ENCODE data around the gene LGALS9. TPM values are rescaled to one million over a fixed set of nuclear protein-coding genes. Genes with fewer than 3 reads are reported as not detected.
A peak's percentile ranks its signal among the peaks of the same experiment; 100 is the strongest.

LGALS9 gene
- total and polyA plus RNA-seq, 9 of the 15 experiments (the other 6 are each of a cell fraction or from before 2014, with no cell fraction given) = 0.45 to 6.9 (median 2.8) TPM

DNA sequence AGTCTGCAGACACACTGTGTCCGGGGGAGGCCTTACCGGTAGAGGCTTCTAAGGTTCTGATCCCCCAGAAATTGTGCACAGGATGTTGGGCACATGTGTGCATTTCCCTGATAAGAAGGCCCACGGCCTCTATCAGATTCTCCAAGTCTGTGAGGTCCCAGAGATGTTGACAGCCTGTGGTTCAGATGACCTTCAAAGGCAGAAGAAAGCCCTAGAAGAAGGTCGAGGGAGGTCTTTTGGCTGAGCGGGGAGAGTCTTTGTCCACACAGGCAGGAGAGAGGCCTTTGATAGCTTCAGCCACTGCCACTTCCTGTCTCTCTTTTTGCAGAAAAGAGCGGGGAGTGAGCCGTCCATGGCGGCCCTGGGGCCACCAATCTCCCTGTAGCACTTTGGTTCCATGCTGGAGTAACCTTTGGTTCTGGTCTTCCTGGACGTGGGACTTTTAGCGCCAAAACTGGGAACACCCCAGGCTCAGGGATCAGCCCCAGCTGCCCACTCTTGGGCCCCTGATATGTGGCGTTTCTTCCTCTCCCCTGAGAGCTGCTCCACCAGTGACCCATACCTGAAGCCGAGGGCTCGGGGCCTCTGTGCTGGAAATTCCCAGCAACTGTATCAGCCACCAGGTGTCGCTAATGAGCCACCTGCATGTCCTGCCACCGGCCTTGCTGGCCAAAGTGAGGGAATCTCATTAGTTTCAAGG lies 28.1 kb upstream of the LGALS9 start (continued):
- TF ChIP-seq RAD21 (CRISPR knock-in tag; conservative IDR thresholded peaks at IDR 0.05 in 1 of 2, IDR thresholded peaks at IDR 0.05 in 1 of 2) (peak; percentile 78 to 80), SREBF1 (IDR thresholded peaks at IDR 0.05; ENCODE audit: borderline replicate concordance, low read depth, low read length) (no peak), ZNF75A (CRISPR knock-in tag; IDR thresholded peaks at IDR 0.05) (0 out of 2 replicates have a peak, but pooled peaks have one; percentile 62), OTX1 (CRISPR knock-in tag; IDR thresholded peaks at IDR 0.05) (0 out of 2 replicates have a peak, but pooled peaks have one; percentile 19), PHTF2 (CRISPR knock-in tag; IDR thresholded peaks at IDR 0.05) (no peak), ZNF507 (tag; conservative IDR thresholded peaks at IDR 0.05) (no peak), KHSRP (IDR thresholded peaks at IDR 0.05) (0 out of 2 replicates have a peak, but pooled peaks have one; percentile 28), TEAD2 (tag; IDR thresholded peaks at IDR 0.05) (no peak), U2AF1 (optimal IDR thresholded peaks at IDR 0.05; ENCODE audit: low read depth, low read length) (no peak), BRD9 (IDR thresholded peaks at IDR 0.05; ENCODE audit: low read depth, partially characterized antibody) (peak; percentile 51), ARID1B (IDR thresholded peaks at IDR 0.05) (peak; percentile 99), RHOXF2B (CRISPR knock-in tag; conservative IDR thresholded peaks at IDR 0.05) (0 out of 2 replicates have a peak, but pooled peaks have one; percentile 6), ZNF780A (CRISPR knock-in tag; IDR thresholded peaks at IDR 0.05) (no peak), CC2D1A (IDR thresholded peaks at IDR 0.05) (peak; percentile 67; the same call in 1 of the 2 replicates), ZNF717 (CRISPR knock-in tag; IDR thresholded peaks at IDR 0.05) (no peak), BDP1 (IDR thresholded peaks at IDR 0.05; ENCODE audit: insufficient read depth, insufficient read length) (no peak), ZNF175 (CRISPR knock-in tag; IDR thresholded peaks at IDR 0.05; ENCODE audit: low read depth) (peak; percentile 90), PURB (CRISPR knock-in tag; IDR thresholded peaks at IDR 0.05; ENCODE audit: low read depth) (no peak), DMBX1 (CRISPR knock-in tag; IDR thresholded peaks at IDR 0.05; ENCODE audit: borderline replicate concordance) (peak; percentile 80), NFE2L1 (tag; IDR thresholded peaks at IDR 0.05; ENCODE audit: borderline replicate concordance, low read depth) (no peak), TBL1XR1 (IDR thresholded peaks at IDR 0.05; ENCODE audit: low read length in 2 of 2) (peak in 1 of 2 experiments; percentile 85; a peak in 2 of 4 replicates)
- TF ChIP-seq, protein P1, sequence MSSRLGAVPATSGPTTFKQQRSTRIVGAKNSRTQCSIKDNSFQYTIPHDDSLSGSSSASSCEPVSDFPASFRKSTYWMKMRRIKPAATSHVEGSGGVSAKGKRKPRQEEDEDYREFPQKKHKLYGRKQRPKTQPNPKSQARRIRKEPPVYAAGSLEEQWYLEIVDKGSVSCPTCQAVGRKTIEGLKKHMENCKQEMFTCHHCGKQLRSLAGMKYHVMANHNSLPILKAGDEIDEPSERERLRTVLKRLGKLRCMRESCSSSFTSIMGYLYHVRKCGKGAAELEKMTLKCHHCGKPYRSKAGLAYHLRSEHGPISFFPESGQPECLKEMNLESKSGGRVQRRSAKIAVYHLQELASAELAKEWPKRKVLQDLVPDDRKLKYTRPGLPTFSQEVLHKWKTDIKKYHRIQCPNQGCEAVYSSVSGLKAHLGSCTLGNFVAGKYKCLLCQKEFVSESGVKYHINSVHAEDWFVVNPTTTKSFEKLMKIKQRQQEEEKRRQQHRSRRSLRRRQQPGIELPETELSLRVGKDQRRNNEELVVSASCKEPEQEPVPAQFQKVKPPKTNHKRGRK (tag; IDR thresholded peaks at IDR 0.05) = no peak
- TF ChIP-seq, protein P2, sequence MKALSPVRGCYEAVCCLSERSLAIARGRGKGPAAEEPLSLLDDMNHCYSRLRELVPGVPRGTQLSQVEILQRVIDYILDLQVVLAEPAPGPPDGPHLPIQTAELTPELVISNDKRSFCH (CRISPR knock-in tag; IDR thresholded peaks at IDR 0.05) = no peak
- TF ChIP-seq, protein P2 (tag; IDR thresholded peaks at IDR 0.05) = peak; percentile 97
- TF ChIP-seq, protein P3, sequence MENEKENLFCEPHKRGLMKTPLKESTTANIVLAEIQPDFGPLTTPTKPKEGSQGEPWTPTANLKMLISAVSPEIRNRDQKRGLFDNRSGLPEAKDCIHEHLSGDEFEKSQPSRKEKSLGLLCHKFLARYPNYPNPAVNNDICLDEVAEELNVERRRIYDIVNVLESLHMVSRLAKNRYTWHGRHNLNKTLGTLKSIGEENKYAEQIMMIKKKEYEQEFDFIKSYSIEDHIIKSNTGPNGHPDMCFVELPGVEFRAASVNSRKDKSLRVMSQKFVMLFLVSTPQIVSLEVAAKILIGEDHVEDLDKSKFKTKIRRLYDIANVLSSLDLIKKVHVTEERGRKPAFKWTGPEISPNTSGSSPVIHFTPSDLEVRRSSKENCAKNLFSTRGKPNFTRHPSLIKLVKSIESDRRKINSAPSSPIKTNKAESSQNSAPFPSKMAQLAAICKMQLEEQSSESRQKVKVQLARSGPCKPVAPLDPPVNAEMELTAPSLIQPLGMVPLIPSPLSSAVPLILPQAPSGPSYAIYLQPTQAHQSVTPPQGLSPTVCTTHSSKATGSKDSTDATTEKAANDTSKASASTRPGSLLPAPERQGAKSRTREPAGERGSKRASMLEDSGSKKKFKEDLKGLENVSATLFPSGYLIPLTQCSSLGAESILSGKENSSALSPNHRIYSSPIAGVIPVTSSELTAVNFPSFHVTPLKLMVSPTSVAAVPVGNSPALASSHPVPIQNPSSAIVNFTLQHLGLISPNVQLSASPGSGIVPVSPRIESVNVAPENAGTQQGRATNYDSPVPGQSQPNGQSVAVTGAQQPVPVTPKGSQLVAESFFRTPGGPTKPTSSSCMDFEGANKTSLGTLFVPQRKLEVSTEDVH (IDR thresholded peaks at IDR 0.05; ENCODE audit: low read depth, partially characterized antibody) = no peak
